Measurements from ENCODE around the gene CLCN6. TPM values are rescaled to one million over a fixed set of nuclear protein-coding genes. Genes with fewer than 3 reads are reported as not detected.

CLCN6 gene
- total RNA-seq, 4 donors from 2014 or later: 14.6 to 31.5 (median 22.7) TPM

GRCh38 chr1:11888206-11888876 is 82.3 kb downstream of the CLCN6 start:
- intact Hi-C loops (cut with DNase I; ENCODE audit: low total_unique reads): no loop called here
- no peak overlapping the region for H3K4me3 ChIP-seq
- TF ChIP-seq POLR2A (IDR thresholded peaks at IDR 0.05): no peak
- H3K9me3 ChIP-seq: no peaks in the 10 kb centered on the region
- no peaks in the 10 kb centered on the region for H3K27me3 ChIP-seq
- H3K36me3 ChIP-seq: no peaks in the 10 kb centered on the region
- H3K27ac ChIP-seq: no peak overlapping the region
- no peak for DNase-seq
- no peaks in the 10 kb centered on the region for H3K4me1 ChIP-seq

DNA sequence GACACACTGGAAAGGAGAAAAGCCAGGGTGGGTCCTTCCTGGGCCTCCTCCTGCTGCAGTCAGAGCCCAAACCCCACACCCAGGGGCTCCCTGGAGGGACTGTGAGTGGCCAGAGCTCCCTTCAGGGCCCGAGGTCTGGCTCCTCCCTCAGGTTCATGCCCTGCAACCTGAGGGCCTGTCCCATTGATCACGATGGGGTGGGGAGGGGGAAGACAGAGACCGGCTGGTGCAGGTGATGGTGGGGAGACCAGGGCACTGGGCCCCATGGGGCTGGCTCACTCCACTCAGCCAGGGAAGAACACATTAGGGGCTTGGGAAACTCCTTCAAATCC is 82.9 kb downstream of the CLCN6 start:
- no peaks in the 10 kb centered on the region for H3K4me1 ChIP-seq
- H3K9me3 ChIP-seq: no peaks in the 10 kb centered on the region
- TF ChIP-seq, protein P1, sequence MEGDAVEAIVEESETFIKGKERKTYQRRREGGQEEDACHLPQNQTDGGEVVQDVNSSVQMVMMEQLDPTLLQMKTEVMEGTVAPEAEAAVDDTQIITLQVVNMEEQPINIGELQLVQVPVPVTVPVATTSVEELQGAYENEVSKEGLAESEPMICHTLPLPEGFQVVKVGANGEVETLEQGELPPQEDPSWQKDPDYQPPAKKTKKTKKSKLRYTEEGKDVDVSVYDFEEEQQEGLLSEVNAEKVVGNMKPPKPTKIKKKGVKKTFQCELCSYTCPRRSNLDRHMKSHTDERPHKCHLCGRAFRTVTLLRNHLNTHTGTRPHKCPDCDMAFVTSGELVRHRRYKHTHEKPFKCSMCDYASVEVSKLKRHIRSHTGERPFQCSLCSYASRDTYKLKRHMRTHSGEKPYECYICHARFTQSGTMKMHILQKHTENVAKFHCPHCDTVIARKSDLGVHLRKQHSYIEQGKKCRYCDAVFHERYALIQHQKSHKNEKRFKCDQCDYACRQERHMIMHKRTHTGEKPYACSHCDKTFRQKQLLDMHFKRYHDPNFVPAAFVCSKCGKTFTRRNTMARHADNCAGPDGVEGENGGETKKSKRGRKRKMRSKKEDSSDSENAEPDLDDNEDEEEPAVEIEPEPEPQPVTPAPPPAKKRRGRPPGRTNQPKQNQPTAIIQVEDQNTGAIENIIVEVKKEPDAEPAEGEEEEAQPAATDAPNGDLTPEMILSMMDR (IDR thresholded peaks at IDR 0.05): no peak
- TF ChIP-seq POLR2A (IDR thresholded peaks at IDR 0.05): no peak
- intact Hi-C loops (cut with DNase I; ENCODE audit: low total_unique reads): no loop called here
- no peak overlapping the region for H3K4me3 ChIP-seq
- H3K36me3 ChIP-seq: no peaks in the 10 kb centered on the region
- no peaks in the 10 kb centered on the region for H3K27me3 ChIP-seq
- no peak overlapping the region for H3K27ac ChIP-seq
- DNase-seq: no peak

- no peaks in the 10 kb centered on the region for H3K9me3 ChIP-seq
- no peak for TF ChIP-seq POLR2A (IDR thresholded peaks at IDR 0.05)
- TF ChIP-seq, protein P1 (IDR thresholded peaks at IDR 0.05): no peak
- H3K4me1 ChIP-seq: no peaks in the 10 kb centered on the region
- intact Hi-C loops (cut with DNase I; ENCODE audit: low total_unique reads): loop anchor here (10.0 kb wide), 1 partner anchor 57 kb away; no protein-coding TSS in a partner anchor
- no peak overlapping the region for H3K4me3 ChIP-seq
- no peaks in the 10 kb centered on the region for H3K27me3 ChIP-seq
- no peaks in the 10 kb centered on the region for H3K36me3 ChIP-seq
- no peak overlapping the region for H3K27ac ChIP-seq
- no peak for DNase-seq
Measured at GRCh38 chr1:11891433-11892186, 85.6 kb downstream of the CLCN6 start.

Small RNA genes within 50 kb of the gene (small RNA-seq; reads per million reads assigned to genes)
- gene RF02156 (not detected), gene RF02157 (not detected), gene RF02158 (not detected)

Other genes starting within 250 kb of the CLCN6 start
- 1 to 10 TPM in 3 of 4 donors, under 1 TPM in 1; 0.59 to 7.2 (median 4.2) TPM for gene FBXO2, start 151.8 kb upstream of the CLCN6 start, total RNA-seq
- 10 to 100 TPM in 3 of 4 donors, 1 to 10 TPM in 1; 7.6 to 26.7 (median 17.6) TPM for gene FBXO44, start 151.3 kb upstream of the CLCN6 start, total RNA-seq
- gene FBXO6, start 142.0 kb upstream of the CLCN6 start, total RNA-seq: 1 to 10 TPM in 2 of 4 donors, under 1 TPM in 2; 0.51 to 5.4 (median 2.2) TPM
- 10 to 100 TPM; 24.3 to 66.2 (median 34.6) TPM for gene MAD2L2, start 125.0 kb upstream of the CLCN6 start, total RNA-seq
- gene DRAXIN, start 114.5 kb upstream of the CLCN6 start, total RNA-seq: under 1 TPM in 2 of 4 donors, not detected in 2; 0.06 to 0.41 TPM
- gene AGTRAP, start 70.1 kb upstream of the CLCN6 start, total RNA-seq: 10 to 100 TPM in 3 of 4 donors, 1 to 10 TPM in 1; 4.1 to 34.7 (median 31.2) TPM
- gene C1orf167, start 44.0 kb upstream of the CLCN6 start, total RNA-seq: under 1 TPM in 2 of 4 donors, not detected in 2; 0.21 to 0.82 TPM
- 10 to 100 TPM; 15.0 to 56.8 (median 29.9) TPM for gene MTHFR, start 227 bp upstream of the CLCN6 start, total RNA-seq
- gene NPPA, start 41.6 kb downstream of the CLCN6 start, total RNA-seq: not detected
- gene NPPB, start 52.8 kb downstream of the CLCN6 start, total RNA-seq: not detected
- 10 to 100 TPM; 33.1 to 60.7 (median 39.7) TPM for gene KIAA2013, start 120.2 kb downstream of the CLCN6 start, total RNA-seq
- 100 to 1,000 TPM in 1 of 4 donors, 10 to 100 TPM in 3; 14.6 to 324 (median 55.8) TPM for gene PLOD1, start 128.5 kb downstream of the CLCN6 start, total RNA-seq
- 10 to 100 TPM; 15.6 to 69.5 (median 35.1) TPM for gene MFN2, start 174.3 kb downstream of the CLCN6 start, total RNA-seq
- 10 to 100 TPM in 3 of 4 donors, 1 to 10 TPM in 1; 1.2 to 44.8 (median 33.6) TPM for gene MIIP, start 213.3 kb downstream of the CLCN6 start, total RNA-seq

Measured in uterus (tissue), 4 donors.